Activated T-helper 1 cell treated with anti-CD3 and anti-CD28 coated beads, Interleukin-12 subunit alpha, Interleukin-12 subunit beta, Interleukin-2, Interleukin-4 antibody, amounts not matched to agents 30 ng/mL and 10 ng/mL and 1 ng/mL, durations not matched to agents 14 hours and 24 hours and 36 hours (primary cell): ENCODE results near the gene DYNC1LI2. TPM values are rescaled to one million over a fixed set of nuclear protein-coding genes. Genes with fewer than 3 reads are reported as not detected.
A peak's percentile ranks its signal among the peaks of the same experiment; 100 is the strongest.
"Not testable (repeated sequence)": the region's sequence is repeated elsewhere in the genome, so short reads cannot be mapped to it uniquely, and the experiment has no call there.

Source experiments
- DNase-seq: peaks from one replicate; pipeline ENCODE4 v3.0.0; 2021; ENCODE audit warnings: low spot score
- H3K27ac Mint-ChIP-seq: one replicate; pipeline ENCODE4 v1.8.0; 2021; ENCODE audit warnings: mild to moderate bottlenecking, mixed read lengths
- H3K27me3 Mint-ChIP-seq: one replicate; pipeline ENCODE4 v1.8.0; 2022; ENCODE audit warnings: mild to moderate bottlenecking, moderate library complexity, mixed read lengths; ENCODE audit not compliant: insufficient read depth
- H3K36me3 Mint-ChIP-seq: one replicate; pipeline ENCODE4 v1.8.0; 2021; ENCODE audit warnings: low read depth, mixed read lengths
- H3K4me1 Mint-ChIP-seq: one replicate; pipeline ENCODE4 v1.8.0; 2021; ENCODE audit warnings: low read depth, mixed read lengths
- H3K4me3 Mint-ChIP-seq: one replicate; pipeline ENCODE4 v1.8.0; 2021; ENCODE audit warnings: mild to moderate bottlenecking, moderate library complexity, mixed read lengths
- H3K9me3 Mint-ChIP-seq: one replicate; pipeline ENCODE4 v1.8.0; 2021; ENCODE audit warnings: mixed read lengths
- intact Hi-C: fragments of 100-400 bp; cut with micrococcal nuclease; formaldehyde crosslinking; loops from one replicate; pipeline ENCODE4 v1.15.1; 2024
- total RNA-seq: library from RNA; stranded (reverse); gene quantifications from 2 replicates; pipeline ENCODE4 v1.2.3, GENCODE V29; 2022

DYNC1LI2 gene
- 55.7 and 60.3 TPM in 2 replicates for total RNA-seq

- Mint-ChIP-seq H3K36me3 (peaks cover 17% of the 10 kb centered on the region), H3K9me3 (no peaks in the 10 kb centered on the region), H3K27me3 (peaks cover 16% of the 10 kb centered on the region), H3K27ac (peak within 1 kb of the TSS; percentile 80), H3K4me3 (peak within 1 kb of the TSS; percentile 93), H3K4me1 (peaks cover 46% of the 10 kb centered on the region)
- intact Hi-C loops: loop anchor here (1.0 to 5.0 kb wide), 7 partner anchors 23 to 344 kb away; partner anchors contain the start of genes CMTM3, CMTM4, NAE1 and PDP2
- DNase-seq: peak; percentile 76
Measured at GRCh38 chr16:66751303-66751991, at the start of gene DYNC1LI2. Gene DYNC1LI2 (minus strand): TSS chr16:66751609. CDS start chr16:66751591, 18 bp downstream.

DNA sequence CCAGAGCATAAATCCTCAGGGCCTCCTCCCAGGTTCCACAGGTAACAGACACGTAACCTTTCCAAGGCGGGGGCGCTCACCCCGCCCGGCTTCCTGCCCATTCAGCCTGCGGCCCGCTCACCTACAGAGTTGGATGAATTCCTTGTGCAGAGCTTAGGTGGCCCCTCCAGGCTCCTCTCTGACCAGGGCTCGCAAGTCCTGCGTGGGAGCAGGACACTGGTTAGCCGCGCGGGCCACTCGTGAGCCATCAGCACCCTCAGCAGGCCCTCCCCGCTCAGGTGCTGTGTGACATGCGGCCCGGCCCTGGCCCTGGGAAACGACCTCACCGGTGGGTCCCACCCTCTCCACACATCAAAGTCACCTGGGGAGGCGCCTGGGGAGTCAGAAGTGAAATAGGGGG is 49.4 kb upstream of the DYNC1LI2 start:
- H3K27ac Mint-ChIP-seq: no peak overlapping the region
- no peaks in the 10 kb centered on the region for H3K4me1 Mint-ChIP-seq
- no peaks in the 10 kb centered on the region for H3K27me3 Mint-ChIP-seq
- no peak overlapping the region for H3K4me3 Mint-ChIP-seq
- peaks cover 18% of the 10 kb centered on the region for H3K36me3 Mint-ChIP-seq
- no peak for DNase-seq
- H3K9me3 Mint-ChIP-seq: no peaks in the 10 kb centered on the region
- intact Hi-C loops: no loop called here

- no peaks in the 10 kb centered on the region for H3K27me3 Mint-ChIP-seq
- no peak overlapping the region for H3K4me3 Mint-ChIP-seq
- no peaks in the 10 kb centered on the region for H3K4me1 Mint-ChIP-seq
- no peaks in the 10 kb centered on the region for H3K36me3 Mint-ChIP-seq
- H3K27ac Mint-ChIP-seq: no peak overlapping the region
- intact Hi-C loops: no loop called here
- no peak for DNase-seq
- H3K9me3 Mint-ChIP-seq: no peaks in the 10 kb centered on the region
Measured at GRCh38 chr16:66798161-66798560, 46.8 kb upstream of the DYNC1LI2 start.

GRCh38 chr16:66793984-66794383 is 42.6 kb upstream of the DYNC1LI2 start:
- intact Hi-C loops: not testable (repeated sequence)

GRCh38 chr16:66790130-66790733 is 38.8 kb upstream of the DYNC1LI2 start:
- intact Hi-C loops: no loop called here
- H3K36me3 Mint-ChIP-seq: no peaks in the 10 kb centered on the region
- H3K27ac Mint-ChIP-seq: no peak overlapping the region
- no peaks in the 10 kb centered on the region for H3K4me1 Mint-ChIP-seq
- no peaks in the 10 kb centered on the region for H3K9me3 Mint-ChIP-seq
- H3K4me3 Mint-ChIP-seq: no peak overlapping the region
- no peak for DNase-seq
- H3K27me3 Mint-ChIP-seq: peaks cover 15% of the 10 kb centered on the region

More at GRCh38 chr16:66793984-66794383, 42.6 kb upstream of the DYNC1LI2 start:
- not testable (repeated sequence) for H3K27ac Mint-ChIP-seq, DNase-seq, H3K9me3 Mint-ChIP-seq, H3K4me1 Mint-ChIP-seq, H3K36me3 Mint-ChIP-seq, H3K4me3 Mint-ChIP-seq
- H3K27me3 Mint-ChIP-seq: peaks cover 15% of the 10 kb centered on the region

- Mint-ChIP-seq H3K36me3 (no peaks in the 10 kb centered on the region), H3K27me3 (peaks cover 15% of the 10 kb centered on the region)
Measured at GRCh38 chr16:66787427-66787826, 36.0 kb upstream of the DYNC1LI2 start.

DNA sequence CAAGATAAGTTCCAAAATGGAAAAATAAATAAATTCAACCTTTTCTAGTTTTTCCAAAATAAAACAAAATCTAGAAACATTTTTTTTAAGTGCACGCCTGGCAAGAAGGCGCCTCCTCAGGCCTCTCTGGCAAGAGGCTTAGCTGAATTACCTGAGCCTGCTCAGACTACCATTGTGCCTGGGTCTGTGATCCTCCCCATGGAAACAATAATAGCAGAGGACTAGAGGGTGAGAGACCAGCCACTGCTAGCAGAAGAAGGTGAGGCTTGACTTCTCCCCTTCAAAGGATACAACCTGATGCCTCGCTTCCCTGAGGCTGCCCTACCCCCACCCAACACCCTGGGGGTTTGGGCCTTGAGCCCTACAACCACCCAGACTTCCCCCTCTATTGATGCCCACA is 35.1 kb upstream of the DYNC1LI2 start:
- Mint-ChIP-seq H3K4me1 (no peaks in the 10 kb centered on the region), H3K9me3 (no peaks in the 10 kb centered on the region), H3K27ac (no peak overlapping the region), H3K4me3 (no peak overlapping the region), H3K36me3 (no peaks in the 10 kb centered on the region), H3K27me3 (peaks cover 11% of the 10 kb centered on the region)
- DNase-seq: no peak
- intact Hi-C loops: no loop called here

More at GRCh38 chr16:66787427-66787826, 36.0 kb upstream of the DYNC1LI2 start:
- no peak for DNase-seq
- Mint-ChIP-seq H3K4me1 (no peaks in the 10 kb centered on the region), H3K9me3 (no peaks in the 10 kb centered on the region), H3K27ac (no peak overlapping the region), H3K4me3 (no peak overlapping the region)
- intact Hi-C loops: no loop called here

DNA sequence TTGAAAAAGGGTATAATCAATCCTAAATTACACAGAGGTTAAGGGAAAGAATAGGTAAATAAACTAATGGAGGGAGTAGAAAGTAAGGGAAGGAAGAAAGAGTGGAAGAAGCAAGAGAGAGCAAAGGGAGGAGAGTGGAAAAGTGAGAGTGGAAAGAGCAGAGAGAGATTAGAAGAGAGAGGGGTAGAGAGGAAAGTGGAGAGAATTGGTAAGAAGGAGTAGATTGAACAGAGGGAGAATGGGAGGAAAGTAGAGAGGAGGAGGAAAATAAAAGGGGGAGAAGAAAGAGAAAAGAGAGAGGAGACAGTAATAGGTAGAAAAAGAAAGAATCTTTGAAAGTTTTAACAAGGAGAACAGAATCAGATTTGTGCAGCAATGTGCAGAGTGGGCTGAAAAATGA is 25.0 kb upstream of the DYNC1LI2 start:
- H3K9me3 Mint-ChIP-seq: no peaks in the 10 kb centered on the region
- peaks cover 1% of the 10 kb centered on the region for H3K36me3 Mint-ChIP-seq
- H3K4me1 Mint-ChIP-seq: no peaks in the 10 kb centered on the region
- H3K4me3 Mint-ChIP-seq: no peak overlapping the region
- no peak overlapping the region for H3K27ac Mint-ChIP-seq
- peaks cover 3% of the 10 kb centered on the region for H3K27me3 Mint-ChIP-seq
- intact Hi-C loops: no loop called here
- DNase-seq: no peak

GRCh38 chr16:66774981-66775380 is 23.6 kb upstream of the DYNC1LI2 start:
- Mint-ChIP-seq H3K4me3 (no peak overlapping the region), H3K36me3 (peaks cover 1% of the 10 kb centered on the region), H3K27me3 (peaks cover 3% of the 10 kb centered on the region), H3K4me1 (no peaks in the 10 kb centered on the region), H3K27ac (no peak overlapping the region), H3K9me3 (no peaks in the 10 kb centered on the region)
- intact Hi-C loops: no loop called here
- DNase-seq: no peak

GRCh38 chr16:66758086-66758485 is 6.7 kb upstream of the DYNC1LI2 start:
- DNase-seq: no peak
- peaks cover 24% of the 10 kb centered on the region for H3K27me3 Mint-ChIP-seq
- no peak overlapping the region for H3K4me3 Mint-ChIP-seq
- no peaks in the 10 kb centered on the region for H3K36me3 Mint-ChIP-seq
- intact Hi-C loops: no loop called here
- H3K9me3 Mint-ChIP-seq: no peaks in the 10 kb centered on the region
- H3K4me1 Mint-ChIP-seq: no peaks in the 10 kb centered on the region
- H3K27ac Mint-ChIP-seq: no peak overlapping the region

DNA sequence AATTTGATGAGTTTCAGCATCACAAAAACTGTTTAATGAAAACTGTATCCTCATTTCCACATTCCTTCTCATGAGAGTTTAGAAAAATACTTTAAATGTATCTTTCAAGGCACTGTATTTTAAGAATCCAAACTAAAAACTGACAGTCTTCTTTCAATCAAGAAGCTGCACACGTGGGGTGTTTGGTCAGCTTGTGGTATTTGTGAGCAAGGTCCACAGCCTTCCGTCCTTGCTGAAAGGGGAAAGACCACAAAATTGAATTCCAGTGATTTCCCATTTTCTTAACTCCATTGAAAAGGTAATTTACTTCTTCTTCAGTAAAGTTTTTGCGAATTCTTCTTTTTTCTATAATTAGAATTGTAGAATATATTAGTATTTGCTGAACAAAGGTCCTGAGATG is 3.4 kb upstream of the DYNC1LI2 start:
- Mint-ChIP-seq H3K27ac (no peak overlapping the region), H3K9me3 (no peaks in the 10 kb centered on the region), H3K27me3 (peaks cover 28% of the 10 kb centered on the region), H3K36me3 (peaks cover 3% of the 10 kb centered on the region), H3K4me3 (no peak overlapping the region), H3K4me1 (peaks cover 22% of the 10 kb centered on the region)
- intact Hi-C loops: loop anchor here (5.0 kb wide), 3 partner anchors 58 to 348 kb away; partner anchors contain the start of gene CMTM4
- DNase-seq: no peak

- H3K4me3 Mint-ChIP-seq: no peak overlapping the region
- intact Hi-C loops: loop anchor here (5.0 kb wide), 3 partner anchors 57 to 347 kb away; partner anchors contain the start of gene CMTM4
- H3K4me1 Mint-ChIP-seq: peaks cover 28% of the 10 kb centered on the region
- peaks cover 5% of the 10 kb centered on the region for H3K36me3 Mint-ChIP-seq
- no peak for DNase-seq
- no peaks in the 10 kb centered on the region for H3K9me3 Mint-ChIP-seq
- peaks cover 26% of the 10 kb centered on the region for H3K27me3 Mint-ChIP-seq
- no peak overlapping the region for H3K27ac Mint-ChIP-seq
Measured at GRCh38 chr16:66754211-66754610, 2.8 kb upstream of the DYNC1LI2 start.

GRCh38 chr16:66752958-66753357 is 1.5 kb upstream of the DYNC1LI2 start:
- H3K27me3 Mint-ChIP-seq: peaks cover 23% of the 10 kb centered on the region
- H3K4me3 Mint-ChIP-seq: no peak overlapping the region
- intact Hi-C loops: loop anchor here (5.0 kb wide), 3 partner anchors 56 to 346 kb away; partner anchors contain the start of gene CMTM4
- H3K9me3 Mint-ChIP-seq: no peaks in the 10 kb centered on the region
- DNase-seq: no peak
- peaks cover 14% of the 10 kb centered on the region for H3K36me3 Mint-ChIP-seq
- H3K27ac Mint-ChIP-seq: no peak overlapping the region
- peaks cover 37% of the 10 kb centered on the region for H3K4me1 Mint-ChIP-seq
